NT2/D1 (cell line): ENCODE measurements around the gene CCDC107.

Source experiments
- DNase-seq: peaks from one replicate; pipeline ENCODE4 v3.0.0-alpha.2; 2011; ENCODE audit warnings: low read depth, low spot score
- H3K27me3 ChIP-seq: 2 replicates; pipeline ENCODE4 v1.6.0; 2011; ENCODE audit warnings: mild to moderate bottlenecking; ENCODE audit not compliant: insufficient read length, insufficient read depth
- H3K36me3 ChIP-seq: 2 replicates; pipeline ENCODE4 v1.6.1; 2011; ENCODE audit warnings: mild to moderate bottlenecking, low read length, mixed read lengths; ENCODE audit not compliant: insufficient read depth, insufficient read length
- H3K4me1 ChIP-seq: 2 replicates; pipeline ENCODE4 v1.5.1; 2011; ENCODE audit not compliant: insufficient read depth, insufficient read length
- H3K4me3 ChIP-seq: 2 replicates; pipeline ENCODE4 v1.5.1; 2011; ENCODE audit warnings: low read depth; ENCODE audit not compliant: insufficient read length
- H3K9ac ChIP-seq: 2 replicates; pipeline ENCODE4 v1.6.0; 2011; ENCODE audit warnings: low read depth; ENCODE audit not compliant: insufficient read length
- H3K9me3 ChIP-seq: 2 replicates; pipeline ENCODE4 v1.5.1; 2011; ENCODE audit warnings: mild to moderate bottlenecking, low read length; ENCODE audit not compliant: insufficient read depth
- SUZ12 ChIP-seq: IDR thresholded peaks from 2 replicates; pipeline ENCODE4 v1.6.1; 2011; ENCODE audit not compliant: insufficient read length, insufficient read depth; ENCODE audit errors: extremely low read depth
- YY1 ChIP-seq: IDR thresholded peaks from 2 replicates; pipeline ENCODE4 v1.6.1; 2011; ENCODE audit not compliant: insufficient read length, insufficient read depth
- ZNF274 ChIP-seq: IDR thresholded peaks from 2 replicates; pipeline ENCODE4 v1.6.1; 2011; ENCODE audit warnings: mild to moderate bottlenecking, low read depth, low read length

CCDC107 gene

GRCh38 chr9:35686222-35687203, 28.4 kb downstream of the CCDC107 start:
- H3K27me3 ChIP-seq, result no peaks in the 10 kb centered on the region
- DNase-seq, result no peak
- H3K4me3 ChIP-seq, result no peak overlapping the region
- H3K4me1 ChIP-seq, result peaks cover 27% of the 10 kb centered on the region
- H3K9ac ChIP-seq, result peak overlapping the region; percentile 22
- no peaks in the 10 kb centered on the region for H3K9me3 ChIP-seq
- TF ChIP-seq SUZ12 (no peak), ZNF274 (no peak), YY1 (no peak)
- peaks cover 78% of the 10 kb centered on the region for H3K36me3 ChIP-seq

DNA sequence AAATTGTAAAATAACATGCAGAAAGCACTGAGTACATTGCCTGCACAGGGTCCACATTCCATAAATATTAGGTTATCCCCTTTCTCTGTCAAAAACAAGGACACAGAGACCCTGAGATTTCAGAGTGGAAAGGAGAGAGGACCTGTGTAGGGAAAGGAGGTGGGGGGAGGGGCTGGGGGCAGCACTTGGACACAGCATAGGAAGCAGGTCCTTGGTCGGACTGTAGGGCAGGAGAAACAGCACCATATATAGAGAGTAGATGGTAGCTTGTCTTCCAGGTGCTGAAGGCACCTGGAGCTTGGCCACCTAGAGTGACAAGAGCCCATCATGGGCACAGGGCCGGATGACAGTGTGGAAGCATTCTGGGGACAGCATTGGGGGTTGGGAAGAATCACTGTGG, 29.2 kb downstream of the CCDC107 start:
- Histone ChIP-seq H3K36me3 (peaks cover 70% of the 10 kb centered on the region), H3K9me3 (no peaks in the 10 kb centered on the region), H3K4me3 (no peak overlapping the region), H3K4me1 (peaks cover 25% of the 10 kb centered on the region), H3K27me3 (no peaks in the 10 kb centered on the region), H3K9ac (peak overlapping the region; percentile 8)
- DNase-seq, result no peak
- TF ChIP-seq YY1 (no peak), SUZ12 (no peak), ZNF274 (no peak)

DNA sequence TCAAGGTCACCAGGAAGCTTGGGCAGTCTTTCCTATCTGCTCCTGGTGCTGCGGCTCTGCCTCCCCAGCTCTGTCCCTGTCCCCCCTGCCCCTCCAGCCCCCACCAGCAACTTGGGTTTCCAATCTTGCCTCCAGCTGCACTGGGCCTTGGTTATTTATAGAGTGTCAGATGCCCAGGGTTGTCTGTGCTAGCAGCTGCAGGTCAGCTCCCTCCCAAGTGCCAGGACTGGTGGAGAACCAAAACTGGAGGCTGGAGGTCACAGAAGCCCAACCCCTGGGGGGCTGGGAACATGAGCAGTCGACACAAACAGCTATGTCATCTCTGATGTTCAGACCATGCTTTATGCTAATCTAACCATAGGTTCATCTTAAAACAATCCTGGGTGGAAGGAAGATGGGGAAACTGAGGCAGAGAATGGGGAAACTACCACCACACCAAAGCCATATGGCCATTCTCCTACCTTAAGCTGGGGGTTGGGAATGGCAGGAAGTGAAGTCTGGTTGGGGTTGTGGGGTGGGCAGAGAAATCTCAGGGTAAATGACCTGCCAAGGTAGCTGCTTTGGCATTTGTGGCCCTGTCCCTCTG, 30.0 kb downstream of the CCDC107 start:
- no peaks in the 10 kb centered on the region for H3K27me3 ChIP-seq
- peak overlapping the region; percentile 98 for H3K9ac ChIP-seq
- peaks cover 22% of the 10 kb centered on the region for H3K4me1 ChIP-seq
- H3K4me3 ChIP-seq, result peak overlapping the region; percentile 90
- no peak for TF ChIP-seq YY1
- no peak for TF ChIP-seq SUZ12
- no peak for TF ChIP-seq ZNF274
- H3K36me3 ChIP-seq, result peaks cover 62% of the 10 kb centered on the region
- no peaks in the 10 kb centered on the region for H3K9me3 ChIP-seq
- no peak for DNase-seq

DNA sequence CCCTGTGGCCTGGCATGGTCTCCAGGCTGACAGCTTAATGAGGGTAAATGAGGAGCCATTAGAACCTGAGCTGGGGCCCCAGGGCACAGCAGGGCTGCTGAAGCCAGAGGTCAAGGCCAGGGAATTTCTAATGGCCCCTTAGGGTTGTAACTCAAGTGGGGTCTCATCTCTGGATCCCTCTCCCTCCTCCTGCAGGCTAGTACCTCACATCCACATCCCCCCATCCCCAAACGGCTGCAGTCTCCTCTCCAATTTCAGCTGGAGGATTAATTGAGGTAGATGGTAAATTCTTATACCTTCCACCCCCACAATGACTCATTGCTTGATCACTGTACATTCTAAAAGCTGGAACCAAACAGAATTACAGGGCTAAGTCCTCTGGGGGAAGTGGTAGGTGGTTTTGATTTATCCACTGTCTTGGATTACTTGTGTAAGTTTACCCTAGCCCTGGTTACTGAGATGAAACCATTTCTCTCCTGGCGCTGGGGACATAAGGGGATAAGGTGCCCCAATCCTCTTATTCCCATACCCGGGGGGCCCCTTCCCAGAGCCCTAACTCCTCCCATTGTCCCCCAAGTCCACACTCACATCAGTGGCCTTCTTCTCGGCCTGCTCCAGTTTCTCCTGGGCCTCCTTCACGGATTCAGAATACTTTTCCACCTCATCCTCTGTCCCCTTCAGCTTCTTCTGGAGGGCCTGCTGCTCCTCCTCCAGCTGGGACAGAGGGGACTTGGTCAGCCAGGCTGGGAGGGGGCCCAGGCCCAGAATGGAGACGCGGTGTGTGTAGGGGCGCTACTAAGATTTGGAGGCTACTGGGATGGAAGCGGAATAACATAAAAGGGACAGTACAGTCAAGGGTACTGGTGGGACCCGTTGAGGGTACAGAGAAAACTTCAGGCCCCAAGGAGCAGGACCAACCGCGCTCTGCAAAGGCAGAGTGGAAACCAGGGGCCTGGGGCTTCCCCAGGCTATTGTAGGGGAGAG, 30.8 kb downstream of the CCDC107 start:
- Histone ChIP-seq H3K4me1 (peaks cover 22% of the 10 kb centered on the region), H3K9ac (peak overlapping the region; percentile 98), H3K27me3 (no peaks in the 10 kb centered on the region), H3K36me3 (peaks cover 57% of the 10 kb centered on the region), H3K9me3 (no peaks in the 10 kb centered on the region), H3K4me3 (peak overlapping the region; percentile 90)
- TF ChIP-seq ZNF274, result no peak
- no peak for TF ChIP-seq SUZ12
- no peak for TF ChIP-seq YY1
- no peak for DNase-seq

DNA sequence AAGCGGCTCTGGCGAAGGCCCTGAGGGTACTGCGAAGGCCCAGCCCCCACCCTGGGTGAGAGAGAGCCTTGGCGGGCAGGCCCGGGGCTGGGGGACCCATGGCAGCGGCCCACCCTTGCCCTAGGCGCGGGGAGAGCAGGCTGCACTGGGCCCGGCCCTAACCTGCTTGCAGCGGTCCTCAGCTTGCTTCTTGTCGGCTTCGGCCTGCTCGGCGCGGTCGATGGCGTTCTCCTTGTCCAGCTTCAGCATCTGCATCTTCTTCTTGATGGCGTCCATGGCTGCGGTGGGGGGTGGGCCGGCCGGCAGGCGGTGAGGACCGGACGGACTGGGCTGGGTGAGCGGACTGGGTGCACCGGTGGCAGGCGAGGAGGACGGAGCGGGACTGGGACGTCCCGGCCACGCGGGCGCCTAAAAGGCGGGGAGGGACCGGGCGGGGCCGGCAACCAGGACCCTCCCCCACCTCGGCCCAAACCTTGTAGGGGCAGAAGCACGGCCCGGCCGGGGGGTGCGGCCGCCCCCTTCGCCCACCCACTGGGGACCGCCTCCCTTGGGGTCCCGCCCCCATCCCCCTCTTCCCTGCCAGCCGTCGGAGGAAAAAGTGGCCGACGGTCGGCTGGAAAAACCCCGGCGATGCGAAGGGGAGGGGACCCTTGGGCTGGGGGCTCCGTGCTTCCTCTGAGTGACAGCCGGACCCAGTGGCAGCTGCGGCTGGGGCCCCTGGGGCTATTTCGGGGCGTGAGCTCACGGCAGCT, 31.6 kb downstream of the CCDC107 start, which contains the start of gene TPM2:
Gene TPM2 (minus strand): TSS at position 384 of the 752 bp plus-strand sequence. CDS start 108 bp downstream, at position 276.
- Histone ChIP-seq H3K9ac (peak within 1 kb of the TSS; percentile 98), H3K9me3 (no peaks in the 10 kb centered on the region), H3K4me3 (peak within 1 kb of the TSS; percentile 90), H3K27me3 (no peaks in the 10 kb centered on the region), H3K4me1 (peaks cover 22% of the 10 kb centered on the region), H3K36me3 (peaks cover 51% of the 10 kb centered on the region)
- DNase-seq, result peak; percentile 18
- TF ChIP-seq YY1 (no peak), ZNF274 (no peak), SUZ12 (no peak)

GRCh38 chr9:35690294-35690613, 32.2 kb downstream of the CCDC107 start:
- Histone ChIP-seq H3K9me3 (no peaks in the 10 kb centered on the region), H3K36me3 (peaks cover 45% of the 10 kb centered on the region), H3K27me3 (no peaks in the 10 kb centered on the region), H3K4me1 (peaks cover 17% of the 10 kb centered on the region), H3K9ac (peak overlapping the region; percentile 98), H3K4me3 (peak overlapping the region; percentile 90)
- TF ChIP-seq SUZ12 (no peak), ZNF274 (no peak), YY1 (no peak)
- DNase-seq, result no peak
